AML-193 (cell line): Measurements from ENCODE around the gene MAGEB1.

Experiments used
- DNase-seq, 2 experiments: peaks; one replicate each; lab custom pipeline; 2025; lab: John Stamatoyannopoulos, UW

Gene MAGEB1

DNA sequence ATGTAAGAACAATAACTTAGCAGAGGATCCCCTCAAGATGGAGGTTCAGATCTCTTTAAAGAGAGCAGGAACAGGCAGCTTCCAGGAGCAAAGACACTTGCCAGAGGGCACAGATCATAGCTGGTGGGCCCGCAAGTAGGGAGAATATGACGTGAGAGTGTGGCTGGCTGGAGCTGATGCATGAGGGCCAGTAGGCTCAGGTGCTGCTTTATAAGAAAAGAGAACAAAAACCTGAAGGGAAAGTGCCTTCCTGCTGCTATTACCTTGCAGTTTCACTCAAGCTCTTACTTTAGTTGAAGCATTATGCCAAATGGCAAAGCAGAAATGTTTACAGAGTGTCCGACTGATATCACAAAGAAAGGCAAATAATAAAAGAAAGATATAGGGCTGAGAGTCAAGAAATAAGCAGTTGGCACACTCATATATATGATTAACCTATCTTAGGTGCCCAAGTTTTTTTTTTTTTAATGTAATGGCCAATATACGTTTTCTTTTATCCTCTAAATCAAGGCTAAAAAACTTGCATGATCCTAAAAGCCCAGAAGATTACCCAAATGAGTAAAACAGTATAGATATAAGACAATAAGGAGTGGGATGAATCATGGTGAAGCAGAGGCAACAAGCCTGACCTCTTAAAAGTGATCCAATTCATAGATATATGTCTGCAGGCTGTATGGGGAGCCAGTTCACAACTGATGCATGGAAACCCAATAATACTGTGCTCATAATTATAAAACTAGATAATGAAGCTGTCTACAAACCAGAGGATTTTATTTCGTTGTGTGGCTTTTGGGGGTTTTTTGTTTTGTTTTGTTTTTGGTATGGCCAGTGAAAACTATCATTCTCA is 49.7 kb downstream of the MAGEB1 start:
- DNase-seq: no peak

- DNase-seq: no peak
These were observed 54.3 kb downstream of the MAGEB1 start for GRCh38 chrX:30301208-30301607.
